ENCODE measurements around the gene CLMN. TPM values are rescaled to one million over a fixed set of nuclear protein-coding genes. Genes with fewer than 3 reads are reported as not detected.

The CLMN gene
- total and polyA plus RNA-seq, 10 of the 15 experiments (the other 5 are each of a cell fraction or from before 2014, with no cell fraction given) = 7.8 to 49.3 (median 18.5) TPM

DNA sequence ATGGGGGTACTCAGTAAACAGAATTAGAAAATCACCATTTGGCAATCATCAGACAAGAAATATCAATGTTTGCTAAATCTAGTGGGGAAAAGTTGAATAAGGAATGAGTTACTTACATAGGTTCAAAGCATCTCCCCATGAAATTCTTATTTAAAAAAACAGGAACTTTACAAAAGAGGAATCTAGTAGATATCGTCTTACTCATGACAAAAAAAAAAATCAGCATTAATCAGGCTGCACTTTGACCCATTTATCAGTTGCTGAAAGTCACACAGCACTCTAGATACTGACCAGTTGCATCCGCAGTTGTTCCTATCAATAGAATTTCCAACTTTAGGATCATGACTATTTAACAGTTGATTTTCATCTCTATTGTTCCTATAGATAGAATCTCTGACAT lies 156.6 kb downstream of the CLMN start:
- no peak overlapping the region for H3K9ac ChIP-seq (ENCODE audit: control insufficient read depth, insufficient read depth, low read length)
- in situ Hi-C loops (cut with MboI) = no loop called here
- peaks cover 2% of the 10 kb centered on the region for H3K9me3 ChIP-seq (replicated peaks; ENCODE audit: control insufficient read depth, insufficient read depth, low read length)
- ChIA-PET CTCF (no interaction called here), RAD21 (ENCODE audit: unreplicated experiment) (no interaction called here), SMC1A (ENCODE audit: uncharacterized antibody, unreplicated experiment) (interaction anchor here (1.0 to 2.0 kb wide), 2 partner anchors 21 to 202 kb away, joined by 3 to 8 read pairs; no protein-coding TSS in a partner anchor), POLR2A (no interaction called here)
- no TSS peak for BruUV-seq (replicated peaks)
- H3K4me1 ChIP-seq (ENCODE audit: control insufficient read depth, insufficient read depth, low read length) = peaks cover 5% of the 10 kb centered on the region; the same call in 1 of the 2 replicates
- H3K4me3 ChIP-seq = no peak overlapping the region
- no peak overlapping the region for H3K4me2 ChIP-seq (ENCODE audit: control insufficient read depth, insufficient read depth)
- H3K27ac ChIP-seq (ENCODE audit: control insufficient read depth, insufficient read depth) = no peak overlapping the region
- H4K20me1 ChIP-seq (ENCODE audit: control insufficient read depth, insufficient read depth) = no peaks in the 10 kb centered on the region
- H3K79me2 ChIP-seq (ENCODE audit: control insufficient read depth, insufficient read depth, low read length) = peaks cover under 1% of the 10 kb centered on the region; the same call in 1 of the 2 replicates
- no peaks in the 10 kb centered on the region for H3K27me3 ChIP-seq (replicated peaks in 1 of 2; ENCODE audit: control insufficient read depth in 2 of 2, insufficient read depth in 2 of 2, low read length in 1 of 2)
- H2AFZ ChIP-seq (ENCODE audit: control insufficient read depth, low read depth, low read length) = no peak overlapping the region
- WGBS (ENCODE audit: insufficient coverage, insufficient replicate concordance, low lambda C conversion rate, missing lambda C conversion rate) = 26% methylated on average over 2 of the region's 2 CpGs
- no peak for DNase-seq (ENCODE audit: low read depth, low spot score)
- no peak for ATAC-seq
- intact Hi-C loops (cut with micrococcal nuclease; ENCODE audit: unreplicated experiment) = no loop called here
- TF ChIP-seq RAD51 (IDR thresholded peaks at IDR 0.05) (no peak), SIN3A (IDR thresholded peaks at IDR 0.05; ENCODE audit: low read depth, low read length) (no peak), TCF12 (IDR thresholded peaks at IDR 0.05; ENCODE audit: low read depth, low read length) (no peak), CHD2 (IDR thresholded peaks at IDR 0.05; ENCODE audit: borderline replicate concordance, low read depth, low read length) (no peak), SPI1 (IDR thresholded peaks at IDR 0.05; ENCODE audit: borderline replicate concordance, insufficient read depth, low read depth, low read length) (no peak), EP300 (IDR thresholded peaks at IDR 0.05; ENCODE audit: borderline replicate concordance in 1 of 2, control insufficient read depth in 1 of 2, low read depth in 2 of 2, low read length in 2 of 2) (no peak), FOXM1 (IDR thresholded peaks at IDR 0.05; ENCODE audit: low read depth, low read length) (no peak), BRCA1 (IDR thresholded peaks at IDR 0.05; ENCODE audit: low read depth, low read length) (no peak), NR2C1 (IDR thresholded peaks at IDR 0.05) (no peak), NR2C2 (IDR thresholded peaks at IDR 0.05; ENCODE audit: borderline replicate concordance, control insufficient read depth, insufficient read length, low read depth) (no peak), SRF (IDR thresholded peaks at IDR 0.05; ENCODE audit: low read depth in 2 of 2, low read length in 2 of 2) (no peak), ASH2L (IDR thresholded peaks at IDR 0.05; ENCODE audit: borderline replicate concordance, low read depth) (no peak)
- TF ChIP-seq, protein P1, sequence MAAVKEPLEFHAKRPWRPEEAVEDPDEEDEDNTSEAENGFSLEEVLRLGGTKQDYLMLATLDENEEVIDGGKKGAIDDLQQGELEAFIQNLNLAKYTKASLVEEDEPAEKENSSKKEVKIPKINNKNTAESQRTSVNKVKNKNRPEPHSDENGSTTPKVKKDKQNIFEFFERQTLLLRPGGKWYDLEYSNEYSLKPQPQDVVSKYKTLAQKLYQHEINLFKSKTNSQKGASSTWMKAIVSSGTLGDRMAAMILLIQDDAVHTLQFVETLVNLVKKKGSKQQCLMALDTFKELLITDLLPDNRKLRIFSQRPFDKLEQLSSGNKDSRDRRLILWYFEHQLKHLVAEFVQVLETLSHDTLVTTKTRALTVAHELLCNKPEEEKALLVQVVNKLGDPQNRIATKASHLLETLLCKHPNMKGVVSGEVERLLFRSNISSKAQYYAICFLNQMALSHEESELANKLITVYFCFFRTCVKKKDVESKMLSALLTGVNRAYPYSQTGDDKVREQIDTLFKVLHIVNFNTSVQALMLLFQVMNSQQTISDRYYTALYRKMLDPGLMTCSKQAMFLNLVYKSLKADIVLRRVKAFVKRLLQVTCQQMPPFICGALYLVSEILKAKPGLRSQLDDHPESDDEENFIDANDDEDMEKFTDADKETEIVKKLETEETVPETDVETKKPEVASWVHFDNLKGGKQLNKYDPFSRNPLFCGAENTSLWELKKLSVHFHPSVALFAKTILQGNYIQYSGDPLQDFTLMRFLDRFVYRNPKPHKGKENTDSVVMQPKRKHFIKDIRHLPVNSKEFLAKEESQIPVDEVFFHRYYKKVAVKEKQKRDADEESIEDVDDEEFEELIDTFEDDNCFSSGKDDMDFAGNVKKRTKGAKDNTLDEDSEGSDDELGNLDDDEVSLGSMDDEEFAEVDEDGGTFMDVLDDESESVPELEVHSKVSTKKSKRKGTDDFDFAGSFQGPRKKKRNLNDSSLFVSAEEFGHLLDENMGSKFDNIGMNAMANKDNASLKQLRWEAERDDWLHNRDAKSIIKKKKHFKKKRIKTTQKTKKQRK (IDR thresholded peaks at IDR 0.05; ENCODE audit: low read depth, low read length) = no peak
- TF ChIP-seq, protein P2, sequence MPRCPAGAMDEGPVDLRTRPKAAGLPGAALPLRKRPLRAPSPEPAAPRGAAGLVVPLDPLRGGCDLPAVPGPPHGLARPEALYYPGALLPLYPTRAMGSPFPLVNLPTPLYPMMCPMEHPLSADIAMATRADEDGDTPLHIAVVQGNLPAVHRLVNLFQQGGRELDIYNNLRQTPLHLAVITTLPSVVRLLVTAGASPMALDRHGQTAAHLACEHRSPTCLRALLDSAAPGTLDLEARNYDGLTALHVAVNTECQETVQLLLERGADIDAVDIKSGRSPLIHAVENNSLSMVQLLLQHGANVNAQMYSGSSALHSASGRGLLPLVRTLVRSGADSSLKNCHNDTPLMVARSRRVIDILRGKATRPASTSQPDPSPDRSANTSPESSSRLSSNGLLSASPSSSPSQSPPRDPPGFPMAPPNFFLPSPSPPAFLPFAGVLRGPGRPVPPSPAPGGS (IDR thresholded peaks at IDR 0.05; ENCODE audit: borderline replicate concordance, insufficient read depth, low read depth, low read length, poor library complexity, severe bottlenecking) = no peak
- no peak for FAIRE-seq
- no peaks in the 10 kb centered on the region for H3K36me3 ChIP-seq (ENCODE audit: control insufficient read depth in 2 of 2, insufficient read depth in 2 of 2, low read length in 1 of 2)

All from GM12878 (cell line).